Endothelial cell of umbilical vein (primary cell): ENCODE results near the gene SMAD2. TPM values are rescaled to one million over a fixed set of nuclear protein-coding genes. Genes with fewer than 3 reads are reported as not detected.

Source experiments
- BruUV-seq: library from RNA; stranded (reverse); fragments of 400-500 nt; replicated peaks from 2 replicates; lab custom pipeline; 2021; lab: Mats Ljungman, UMichigan
- CTCF ChIA-PET: fragments of 300-600, 350-600 bp; sonication (Branson Sonifier 250); formaldehyde crosslinking; loops from one replicate; lab custom pipeline; 2021; ENCODE audit warnings: antibody characterized with exemption, inconsistent platforms; lab: Charles Lee
- POLR2A ChIA-PET: fragments of 300-600, 350-600 bp; sonication (Branson Sonifier 250); formaldehyde crosslinking; loops from one replicate; lab custom pipeline; 2021; ENCODE audit warnings: antibody characterized with exemption, inconsistent platforms; lab: Charles Lee
- DNase-seq: peaks from one replicate; pipeline ENCODE4 v3.0.0-alpha.2; 2011; ENCODE audit warnings: low read depth, low spot score
- FAIRE-seq: peaks from 2 replicates; lab custom pipeline; 2011; peaks lifted over from hg19 to GRCh38; lab: Jason Lieb, UNC
- H2AFZ ChIP-seq: 2 replicates; pipeline ENCODE4 v1.6.0; 2012; ENCODE audit warnings: low read depth, low read length, control low read depth, inconsistent platforms
- H3K27ac ChIP-seq: 2 replicates; pipeline ENCODE4 v1.5.1; 2011; ENCODE audit warnings: low read depth, mild to moderate bottlenecking, control low read depth, low read length, moderate library complexity; ENCODE audit not compliant: insufficient read depth
- H3K27me3 ChIP-seq, 2 experiments: 2 replicates each; pipeline versions ENCODE4 v1.6.0 to v1.6.1; 2011; ENCODE audit warnings: low read length in 2 of 2, mixed read lengths in 1 of 2; ENCODE audit not compliant: control insufficient read depth in 2 of 2, insufficient read depth in 2 of 2
- H3K36me3 ChIP-seq, 2 experiments: 2 replicates in 1 of 2; 3 replicates in 1 of 2; pipeline ENCODE4 v1.5.1; 2011; ENCODE audit warnings: low read length in 2 of 2, mild to moderate bottlenecking in 1 of 2, moderate library complexity in 1 of 2; ENCODE audit not compliant: control insufficient read depth in 2 of 2, insufficient read depth in 2 of 2; ENCODE audit errors: extremely low read depth in 1 of 2
- H3K4me1 ChIP-seq: 3 replicates; pipeline ENCODE4 v1.5.1; 2011; ENCODE audit warnings: mild to moderate bottlenecking, low read length; ENCODE audit not compliant: control insufficient read depth, insufficient read depth; ENCODE audit errors: extremely low read depth
- H3K4me2 ChIP-seq: 2 replicates; pipeline ENCODE4 v1.6.1; 2011; ENCODE audit warnings: low read length, control low read depth, mixed read lengths; ENCODE audit not compliant: insufficient read depth
- H3K4me3 ChIP-seq, 3 experiments: fragments of 200-600 bp in 1 of 3; sonication (generic), shearing (Covaris generic) in 1 of 3; replicated peaks in 1 of 3; 2 replicates each; pipeline ENCODE4 v1.5.1; 2011 to 2016; ENCODE audit warnings: control low read depth in 3 of 3, low read length in 3 of 3, mild to moderate bottlenecking in 2 of 3, inconsistent platforms in 1 of 3, low read depth in 1 of 3, moderate library complexity in 1 of 3; ENCODE audit not compliant: insufficient read depth in 1 of 3
- H3K79me2 ChIP-seq: 2 replicates; pipeline ENCODE4 v1.6.0; 2012; ENCODE audit warnings: low read length, inconsistent platforms; ENCODE audit not compliant: control insufficient read depth, insufficient read depth
- H3K9ac ChIP-seq: replicated peaks from 2 replicates; pipeline ENCODE3; 2011; ENCODE audit warnings: low read length, control low read depth; ENCODE audit not compliant: insufficient read depth; ENCODE audit errors: extremely low read depth
- H3K9me1 ChIP-seq: replicated peaks from 3 replicates; pipeline ENCODE4 v1.6.0; 2011; ENCODE audit warnings: mild to moderate bottlenecking, low read length; ENCODE audit not compliant: control insufficient read depth, insufficient read depth; ENCODE audit errors: extremely low read depth
- H3K9me3 ChIP-seq: replicated peaks from 2 replicates; pipeline ENCODE4 v1.5.1; 2012; ENCODE audit warnings: low read length, inconsistent platforms; ENCODE audit not compliant: control insufficient read depth, insufficient read depth
- H4K20me1 ChIP-seq: replicated peaks from 2 replicates; pipeline ENCODE3; 2011; ENCODE audit warnings: mild to moderate bottlenecking, low read length; ENCODE audit not compliant: control insufficient read depth, insufficient read depth; ENCODE audit errors: extremely low read depth
- CTCF ChIP-seq, 2 donors: IDR thresholded peaks; 1 replicate in 1 of 2; 2 replicates in 1 of 2; pipeline ENCODE4 v1.5.1; 2011; ENCODE audit warnings: low read length in 2 of 2, mild to moderate bottlenecking in 2 of 2, moderate library complexity in 2 of 2, control low read depth in 1 of 2, inconsistent platforms in 1 of 2, low read depth in 1 of 2; ENCODE audit not compliant: insufficient read depth in 1 of 2; ENCODE audit errors: extremely low read depth in 1 of 2
- EZH2 ChIP-seq: IDR thresholded peaks from 2 replicates; pipeline ENCODE4 v1.6.1; 2012; ENCODE audit warnings: borderline replicate concordance, low read depth, mild to moderate bottlenecking, moderate library complexity, low read length, inconsistent platforms; ENCODE audit not compliant: severe bottlenecking
- FOS ChIP-seq: IDR thresholded peaks from 2 replicates; pipeline ENCODE4 v1.6.1; 2011; ENCODE audit warnings: mild to moderate bottlenecking, low read length, moderate library complexity, borderline replicate concordance; ENCODE audit not compliant: insufficient read depth
- GATA2 ChIP-seq: IDR thresholded peaks from 2 replicates; pipeline ENCODE4 v1.7.0; 2011; ENCODE audit warnings: low read depth, mild to moderate bottlenecking, moderate library complexity, mixed read lengths, low read length; ENCODE audit not compliant: insufficient read length, insufficient read depth
- JUN ChIP-seq: IDR thresholded peaks from 2 replicates; pipeline ENCODE4 v1.6.1; 2011; ENCODE audit warnings: borderline replicate concordance, low read depth; ENCODE audit not compliant: insufficient read length, insufficient read depth
- MAX ChIP-seq: IDR thresholded peaks from 2 replicates; pipeline ENCODE4 v1.6.1; 2011; ENCODE audit not compliant: insufficient read depth, insufficient read length
- MYC ChIP-seq: IDR thresholded peaks from one replicate; pipeline ENCODE4 v1.6.1; 2011; ENCODE audit warnings: mild to moderate bottlenecking, low read depth, low read length
- POLR2A ChIP-seq: IDR thresholded peaks from 2 replicates; pipeline ENCODE4 v1.6.1; 2012; ENCODE audit warnings: low read depth, mild to moderate bottlenecking, control low read depth, low read length
- POLR2AphosphoS5 ChIP-seq: IDR thresholded peaks from 2 replicates; pipeline ENCODE4 v1.6.1; 2012; ENCODE audit warnings: low read depth, mild to moderate bottlenecking, control low read depth, low read length, moderate library complexity; ENCODE audit not compliant: insufficient read depth
- dilution Hi-C: fragments of 300-500 bp; cut with MboI; formaldehyde crosslinking; loops from one replicate; pipeline ENCODE4 v1.15.0; 2019; ENCODE audit warnings: low sequenced_read_pairs; ENCODE audit not compliant: extremely low pct_ligation_motif_present
- intact Hi-C: fragments of 100-400 bp; cut with micrococcal nuclease; formaldehyde crosslinking; loops from one replicate; pipeline ENCODE4 v1.10.0; 2022
- polyA plus RNA-seq, 4 experiments: library from polyadenylated mRNA; depleted of rRNA in 3 of 4; stranded (reverse) in 3 of 4; unstranded in 1 of 4; fragments of >200 nt; gene quantifications; 2 replicates each; pipeline versions ENCODE4 v1.2.1 to v1.2.3, GENCODE V29; 2011 to 2012; ENCODE audit warnings: missing spikeins in 1 of 4
- total RNA-seq: library from RNA; stranded (reverse); gene quantifications from 2 replicates; pipeline ENCODE4 v1.2.3, GENCODE V29; 2021

Gene SMAD2
- total and polyA plus RNA-seq, 2 donors (not counting 3 experiments of a cell fraction or from before 2014, with no cell fraction given) = 40.3 to 123 TPM

GRCh38 chr18:47817795-47818077 lies 112.7 kb downstream of the SMAD2 start:
- dilution Hi-C loops = no loop called here
- no peak overlapping the region for H2AFZ ChIP-seq

More at GRCh38 chr18:47817795-47818077, 112.7 kb downstream of the SMAD2 start:
- H3K4me1 ChIP-seq = no peaks in the 10 kb centered on the region
- POLR2A ChIA-PET = interaction anchor here (0.5 kb wide), 1 partner anchor 639 kb away, joined by 5 read pairs; no protein-coding TSS in a partner anchor
- H3K9me1 ChIP-seq = no peaks in the 10 kb centered on the region
- no peak overlapping the region for H3K4me2 ChIP-seq
- no peaks in the 10 kb centered on the region for H3K9me3 ChIP-seq
- no peak overlapping the region for H3K4me3 ChIP-seq
- no peak for TF ChIP-seq CTCF (IDR thresholded peaks at IDR 0.05; ENCODE audit: extremely low read depth in 1 of 2, insufficient read depth in 1 of 2, low read depth in 1 of 2, low read length in 2 of 2)
- TF ChIP-seq GATA2 = no peak
- TF ChIP-seq POLR2AphosphoS5 = no peak
- no peak for TF ChIP-seq MYC
- TF ChIP-seq MAX = no peak
- TF ChIP-seq FOS = no peak
- TF ChIP-seq JUN = no peak
- TF ChIP-seq EZH2 = no peak
- TF ChIP-seq POLR2A = no peak
- intact Hi-C loops = no loop called here
- no peak overlapping the region for H3K9ac ChIP-seq
- H4K20me1 ChIP-seq = no peaks in the 10 kb centered on the region
- H3K27ac ChIP-seq = no peak overlapping the region
- no peaks in the 10 kb centered on the region for H3K79me2 ChIP-seq
- CTCF ChIA-PET = no interaction called here
- FAIRE-seq (no peak), DNase-seq (no peak)
- no TSS peak for BruUV-seq
- H3K36me3 ChIP-seq = no peaks in the 10 kb centered on the region
- H3K27me3 ChIP-seq = no peaks in the 10 kb centered on the region
